HG03175 (cell line): ENCODE results near the gene TMEM108.

Experiments used
- ATAC-seq: cut with Tn5 transposase; IDR thresholded peaks from one replicate; pipeline ENCODE4 v1.9.1; 2021; ENCODE audit warnings: mild to moderate bottlenecking, moderate library complexity; ENCODE audit not compliant: unreplicated experiment

The TMEM108 gene

DNA sequence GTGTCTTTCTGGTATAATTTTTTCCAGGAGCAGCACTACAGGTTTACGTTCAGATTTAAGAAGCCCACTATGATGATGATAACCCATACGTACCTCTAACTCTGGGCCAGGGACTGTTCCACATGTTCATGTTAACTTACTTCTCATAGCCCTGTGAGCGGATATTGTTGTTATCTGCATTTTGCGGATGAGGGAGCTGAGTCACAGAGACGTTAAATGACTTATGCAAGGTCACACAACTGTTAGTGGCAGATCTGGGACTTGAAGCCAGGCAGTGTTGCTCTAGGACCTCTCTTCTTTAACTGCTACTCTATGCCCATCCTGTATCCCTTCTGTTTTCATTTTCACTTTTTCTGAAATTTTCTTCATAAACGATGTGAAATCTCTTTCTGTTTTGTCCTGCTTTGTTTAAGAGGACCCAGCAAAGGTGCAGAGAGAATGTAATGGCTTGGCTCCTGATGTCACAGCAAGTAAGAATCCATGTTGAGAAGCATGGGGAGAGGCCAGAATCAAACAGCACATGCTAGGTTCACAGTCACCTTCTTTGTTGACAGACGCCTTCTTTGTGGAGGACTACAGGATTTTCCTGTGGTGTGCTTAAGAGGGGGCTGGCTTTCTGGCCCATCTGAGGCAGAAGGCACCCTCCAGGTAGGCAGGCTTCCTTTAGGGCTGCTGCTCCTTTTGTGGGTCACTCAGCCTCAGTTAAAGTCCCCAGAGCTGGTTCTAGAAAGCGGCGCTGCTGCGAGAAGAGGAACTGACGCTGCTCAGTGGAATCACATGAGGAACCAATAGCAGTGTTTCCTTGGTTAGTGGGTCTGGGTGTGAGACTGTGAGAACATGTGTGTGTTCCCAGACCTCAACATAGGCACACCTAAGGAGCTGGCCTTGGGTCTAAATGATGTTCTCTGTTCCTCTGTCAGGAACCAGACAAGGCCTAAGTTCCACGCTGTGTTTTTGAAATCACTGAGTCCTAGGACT, 121.6 kb downstream of the TMEM108 start:
- peak; percentile 56 for ATAC-seq

DNA sequence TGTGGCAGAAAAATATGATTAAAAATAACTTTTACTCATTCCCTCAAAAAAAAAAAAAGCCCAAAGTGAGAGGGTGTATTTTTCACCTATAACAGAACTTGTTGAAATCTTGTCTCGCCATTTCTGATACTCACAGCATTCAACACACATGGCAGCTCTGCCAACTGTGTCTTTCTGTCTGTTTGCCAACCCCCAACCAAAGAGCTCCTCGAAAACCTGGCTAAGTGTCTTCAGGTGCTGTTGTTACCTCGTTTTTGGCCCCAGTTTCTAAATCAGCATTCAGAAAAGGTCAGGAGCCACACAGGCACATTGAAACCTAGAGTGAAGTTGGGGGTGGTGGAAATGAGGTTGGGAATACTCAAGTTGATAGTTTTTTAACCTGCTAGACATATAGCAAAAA, 123.5 kb downstream of the TMEM108 start:
- no peak for ATAC-seq

DNA sequence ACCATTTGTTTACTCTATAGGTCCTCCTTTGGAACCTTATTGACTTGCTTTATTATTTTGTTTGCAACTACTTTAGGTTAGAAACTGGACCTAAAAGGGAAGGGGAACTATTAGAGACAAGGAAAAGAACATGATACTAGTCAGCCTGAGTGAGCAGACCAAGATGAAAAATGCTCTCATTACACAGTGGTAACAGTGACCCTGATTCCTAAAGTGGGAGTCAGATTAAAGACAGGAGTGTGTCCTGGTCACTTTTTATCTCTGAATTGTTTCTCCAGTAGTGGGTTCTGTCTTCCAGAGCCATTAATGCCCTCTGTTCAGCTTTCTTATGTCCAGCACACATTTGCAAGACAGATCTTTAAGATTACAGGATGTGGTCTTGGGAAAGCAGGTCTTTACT, 124.1 kb downstream of the TMEM108 start:
- ATAC-seq: no peak

DNA sequence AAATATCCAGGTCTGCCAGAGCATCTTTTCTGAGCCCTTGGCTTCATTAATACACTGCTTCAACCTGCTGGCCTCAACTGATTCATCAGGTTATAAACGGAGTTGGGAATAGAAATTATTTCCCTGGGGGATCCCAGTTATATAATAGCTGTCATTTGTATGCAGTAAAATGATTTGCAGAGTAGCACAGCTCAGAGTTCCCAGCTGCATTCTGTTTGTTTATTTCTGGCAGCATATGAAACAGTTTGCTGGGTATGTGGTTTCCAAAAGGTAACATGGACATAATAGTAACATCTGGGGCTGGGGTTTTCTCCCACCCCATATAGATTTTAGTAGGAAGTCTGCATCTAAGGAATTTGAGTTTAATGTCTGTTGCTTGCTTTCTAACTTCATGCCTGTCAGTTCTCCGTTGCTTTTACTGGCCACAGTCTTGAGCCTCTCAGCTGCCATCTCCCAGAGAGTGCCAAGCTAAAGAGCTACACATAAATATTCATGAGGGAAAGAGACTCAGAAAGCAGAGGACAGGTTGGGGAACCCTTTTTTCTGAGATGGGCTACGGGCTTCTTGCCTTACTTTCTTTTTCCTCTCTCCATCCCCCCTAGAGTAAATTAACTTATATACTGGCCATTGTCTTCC, 124.6 kb downstream of the TMEM108 start:
- ATAC-seq: no peak

DNA sequence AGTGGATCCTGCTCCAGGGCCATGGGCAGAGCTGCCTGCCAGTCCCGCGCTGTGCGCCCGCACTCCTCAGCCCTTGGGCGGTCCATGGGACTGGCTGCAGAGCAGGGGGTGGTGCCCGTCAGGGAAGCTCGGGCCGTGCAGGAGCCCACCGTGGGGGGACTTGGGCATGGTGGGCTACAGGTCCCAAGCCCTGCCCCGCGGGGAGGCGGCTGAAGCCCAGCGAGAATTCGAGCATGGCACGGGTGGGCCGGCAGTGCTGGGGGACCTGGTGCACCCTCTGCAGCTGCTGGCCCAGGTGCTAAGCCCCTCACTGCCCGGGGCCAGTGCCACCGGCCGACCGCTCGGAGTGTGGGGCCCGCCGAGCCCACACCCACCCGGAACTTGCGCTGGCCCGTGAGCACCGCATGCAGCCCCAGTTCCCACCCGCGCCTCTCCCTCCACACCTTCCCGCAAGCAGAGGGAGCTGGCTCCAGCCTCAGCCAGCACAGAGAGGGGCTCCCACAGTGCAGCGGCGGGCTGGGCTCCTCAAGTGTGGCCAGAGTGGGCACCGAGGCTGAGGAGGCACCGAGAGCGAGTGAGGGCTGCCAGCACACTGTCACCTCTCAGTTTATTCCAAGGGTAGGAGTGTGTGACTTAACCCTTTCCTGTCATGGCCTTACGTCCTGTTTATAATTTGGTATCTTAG, 129.3 kb downstream of the TMEM108 start:
- no peak for ATAC-seq

DNA sequence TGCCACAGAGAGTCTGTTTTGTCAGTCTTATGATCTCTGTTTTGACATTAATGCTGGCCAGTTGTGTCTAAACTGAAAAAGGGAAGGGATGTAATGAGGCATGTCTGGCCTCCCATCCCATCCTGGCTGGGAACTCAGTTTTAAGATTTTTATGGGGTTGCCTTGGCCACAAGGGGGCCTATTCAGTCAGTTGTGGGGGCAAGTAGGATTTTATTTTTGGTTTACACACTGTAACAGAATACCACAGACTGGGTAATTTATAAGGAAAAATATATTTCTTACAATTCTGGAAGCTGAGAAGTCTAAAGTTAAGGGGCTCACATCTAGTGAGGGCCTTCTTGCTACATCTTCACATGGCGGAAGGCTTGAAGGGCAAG, 129.8 kb downstream of the TMEM108 start:
- no peak for ATAC-seq

DNA sequence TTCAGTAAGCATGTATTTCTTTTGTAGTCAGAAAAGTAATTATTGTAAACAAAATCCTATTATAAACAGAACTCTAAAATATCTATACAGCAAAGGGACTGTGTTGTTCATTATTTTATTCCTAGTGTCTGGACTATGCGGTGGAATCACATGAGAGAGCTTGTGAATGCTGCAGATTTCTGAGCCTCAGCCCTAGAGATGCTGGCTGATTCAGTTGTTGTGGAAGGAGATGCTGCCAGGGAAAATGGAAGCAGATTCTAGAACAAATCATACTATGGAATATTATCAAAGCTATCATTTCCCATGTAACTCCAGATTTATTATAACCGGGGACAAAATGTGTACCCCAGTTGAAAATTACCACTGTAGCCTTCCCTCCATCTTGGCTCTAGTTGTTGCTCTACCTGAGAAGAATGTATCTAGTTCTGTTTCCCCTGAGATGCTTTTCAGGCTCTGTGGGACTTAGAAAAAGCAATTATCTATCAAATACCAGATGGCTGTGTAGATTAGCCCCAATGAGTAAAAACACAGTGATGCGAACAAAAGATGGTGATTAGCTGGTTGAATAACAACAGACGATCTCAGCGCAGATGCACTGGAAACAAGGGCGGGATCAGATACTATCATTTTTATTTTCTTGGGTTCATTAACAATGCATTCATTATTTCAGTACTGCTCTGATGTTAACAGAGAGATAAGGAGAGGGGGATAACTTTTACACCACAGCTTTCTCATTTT, 131.3 kb downstream of the TMEM108 start:
- ATAC-seq: no peak

DNA sequence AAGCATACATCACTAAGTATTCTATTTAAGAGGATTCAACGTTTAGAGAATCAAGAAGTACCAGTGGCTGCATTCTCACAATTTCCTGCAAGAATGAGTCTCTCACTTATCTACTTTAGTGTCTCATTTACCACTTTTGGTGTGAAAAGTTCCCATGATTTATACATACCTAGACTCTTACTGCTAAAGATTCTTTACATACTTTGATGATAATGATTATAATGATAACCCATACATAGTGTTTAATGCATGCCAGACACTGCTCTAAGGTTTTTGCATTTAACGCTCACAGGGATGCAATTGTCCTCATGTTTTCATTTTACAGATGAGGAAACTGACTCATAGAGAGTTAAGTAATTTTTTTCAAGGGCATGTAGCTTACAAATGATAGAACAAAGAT, 133.6 kb downstream of the TMEM108 start:
- ATAC-seq: no peak

DNA sequence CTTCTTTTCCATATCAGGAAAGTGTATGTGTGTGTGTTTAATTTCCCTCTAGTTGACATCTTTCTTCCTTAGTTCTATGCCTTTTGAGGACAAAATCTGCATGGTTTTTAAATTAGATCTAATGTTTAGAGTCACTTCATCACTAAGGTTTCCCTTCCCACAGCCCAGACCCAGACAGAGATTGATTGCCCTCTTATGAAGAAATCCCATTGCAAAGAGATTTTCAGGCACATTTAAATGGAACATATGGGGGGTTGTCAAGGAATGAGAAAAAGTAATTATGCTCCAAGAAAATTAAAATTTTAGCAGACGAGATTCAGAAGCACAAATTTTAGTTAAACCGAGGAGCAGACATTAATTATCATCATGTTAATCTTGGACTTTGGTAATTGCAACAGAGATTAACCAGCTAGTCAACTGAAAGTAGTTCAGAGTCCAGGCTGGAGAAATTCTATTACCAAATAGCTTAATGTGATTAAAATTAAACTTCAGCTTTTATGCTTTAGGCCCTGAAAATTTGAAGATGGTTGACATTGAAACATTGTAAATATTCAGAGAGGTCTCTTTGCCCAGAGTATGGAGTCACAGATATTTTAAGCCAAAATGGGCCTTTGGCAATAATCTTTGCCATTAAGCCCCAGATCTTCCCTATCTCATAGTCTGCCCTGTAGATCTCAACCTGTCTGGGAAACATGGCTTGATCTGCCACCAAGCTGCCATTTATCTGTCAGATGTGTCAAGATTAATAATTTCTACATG, 143.4 kb downstream of the TMEM108 start:
- no peak for ATAC-seq

DNA sequence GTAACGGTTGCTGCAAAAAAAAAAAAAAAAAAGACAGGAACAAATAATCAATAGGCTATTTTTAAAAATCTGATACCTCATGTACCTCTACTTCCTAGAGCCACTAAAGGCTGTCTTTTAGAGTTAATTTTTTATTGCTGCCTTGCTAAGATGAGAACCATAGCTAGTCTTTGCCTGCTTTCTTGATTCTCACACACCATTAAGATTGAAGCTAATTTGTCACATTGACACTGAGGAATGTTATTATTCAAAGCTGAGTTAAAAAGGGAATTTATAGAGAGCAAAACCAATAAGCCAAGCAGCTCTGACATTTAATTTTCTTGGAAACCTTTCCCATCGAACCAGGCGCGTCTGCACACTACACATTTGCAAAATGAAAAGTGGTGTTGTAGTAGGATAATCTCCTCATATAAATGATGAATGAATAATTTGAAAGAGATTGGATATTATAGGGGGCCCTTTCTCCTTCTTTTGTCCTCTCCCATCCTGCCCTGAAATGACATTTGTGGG, 149.7 kb downstream of the TMEM108 start:
- ATAC-seq: no peak

DNA sequence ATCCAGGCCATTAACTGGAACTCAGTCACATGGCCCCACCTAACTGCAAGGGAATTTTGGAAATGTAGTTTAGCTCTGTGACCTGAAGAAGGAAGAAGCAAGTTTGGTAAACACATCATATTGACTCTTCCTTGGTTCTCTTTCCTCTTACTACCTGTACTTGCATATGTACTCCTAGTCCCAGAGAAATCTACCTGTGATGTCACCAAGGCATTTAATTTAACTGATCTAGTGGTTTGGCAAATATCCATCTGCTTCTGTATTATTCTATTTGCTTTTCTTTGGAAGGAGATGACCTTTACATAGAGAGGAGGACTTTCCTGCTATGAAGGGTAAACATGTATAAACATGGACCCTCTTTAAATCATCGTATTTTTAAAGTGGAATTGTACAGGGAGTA, 150.8 kb downstream of the TMEM108 start:
- ATAC-seq: no peak

DNA sequence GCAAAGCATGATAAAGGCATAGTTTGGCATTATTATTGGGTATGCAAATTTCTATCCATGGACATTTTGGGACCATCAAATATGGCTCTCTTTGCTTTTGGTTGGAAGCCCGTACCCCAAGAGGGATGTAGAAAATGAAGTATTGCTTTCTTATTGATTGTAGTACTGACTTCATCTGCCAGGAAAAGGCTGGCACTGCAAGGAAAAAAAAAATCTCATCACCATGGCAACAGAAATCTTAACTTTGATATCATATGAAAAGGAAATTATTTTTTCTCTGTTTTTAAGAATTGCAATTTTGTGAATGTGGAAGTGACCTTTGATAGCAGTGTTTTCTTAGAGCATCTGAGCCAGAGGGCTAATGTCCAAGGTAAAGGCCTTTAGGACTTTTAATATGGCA, 151.7 kb downstream of the TMEM108 start:
- ATAC-seq: no peak

DNA sequence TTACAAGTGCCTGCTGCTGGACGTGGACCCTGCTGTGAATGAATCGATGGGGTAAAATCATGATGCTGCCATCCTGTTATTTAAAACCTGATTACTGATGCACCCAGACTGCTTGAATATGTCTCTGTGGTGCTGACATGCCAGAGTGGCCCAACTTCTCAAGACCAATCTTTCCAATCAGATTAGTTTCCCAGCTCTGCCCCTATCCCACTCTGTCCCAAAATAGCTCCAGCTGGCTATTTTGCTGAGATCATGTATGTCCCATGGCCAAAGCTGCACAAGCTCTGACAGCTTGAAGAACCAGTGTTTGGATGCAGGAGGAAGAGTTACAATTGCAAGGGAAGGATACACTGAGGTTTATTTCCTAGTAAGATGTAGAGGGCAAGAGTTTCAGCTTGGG, 153.6 kb downstream of the TMEM108 start:
- ATAC-seq: no peak

DNA sequence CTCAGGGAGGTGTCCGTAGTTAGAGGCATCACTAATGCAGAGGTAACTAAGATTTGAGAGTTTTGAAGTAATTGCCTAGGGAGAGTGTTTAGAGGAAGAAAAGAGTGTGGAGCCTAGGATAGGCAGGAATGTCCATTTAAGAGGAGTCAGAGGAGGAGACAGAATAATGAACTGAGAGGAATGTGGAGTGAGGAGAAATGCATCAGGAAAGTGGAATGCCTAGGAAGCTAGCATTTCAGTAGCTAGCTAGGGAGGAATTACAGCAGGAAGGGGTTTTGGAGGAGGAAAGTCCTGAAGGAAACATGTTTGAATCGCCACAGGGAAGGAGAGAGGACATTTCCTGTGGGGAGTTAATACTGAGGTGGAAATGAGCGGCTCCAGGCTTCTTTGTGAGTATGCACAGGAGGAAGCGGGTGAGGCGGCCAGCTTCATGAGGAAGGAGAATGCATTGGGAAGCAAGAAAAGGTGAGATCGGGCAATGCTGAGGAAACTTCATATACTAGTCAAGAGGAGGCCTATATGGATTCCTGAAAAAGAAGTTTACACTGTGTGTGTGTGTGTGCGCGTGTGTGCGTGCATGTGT, 154.3 kb downstream of the TMEM108 start:
- ATAC-seq: no peak

DNA sequence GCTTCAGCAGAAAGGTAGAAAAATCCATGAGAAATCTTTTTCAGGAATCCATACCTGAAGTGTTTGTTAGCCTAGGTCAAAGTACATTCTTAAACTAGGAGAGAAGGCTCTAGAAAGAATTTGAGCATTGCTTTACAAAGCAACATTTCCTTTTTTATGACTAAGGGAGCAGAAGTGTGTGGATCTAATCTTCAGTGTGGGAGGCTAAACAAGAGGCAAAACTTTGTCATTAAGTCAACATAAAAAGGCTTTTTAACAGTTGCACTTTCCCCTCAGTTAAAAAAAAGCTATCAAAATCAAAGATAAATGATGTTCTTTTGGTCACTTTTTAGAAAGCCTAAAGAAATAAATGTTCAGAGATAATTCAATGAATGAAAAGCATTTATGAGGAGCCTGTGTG, 154.8 kb downstream of the TMEM108 start:
- ATAC-seq: no peak

DNA sequence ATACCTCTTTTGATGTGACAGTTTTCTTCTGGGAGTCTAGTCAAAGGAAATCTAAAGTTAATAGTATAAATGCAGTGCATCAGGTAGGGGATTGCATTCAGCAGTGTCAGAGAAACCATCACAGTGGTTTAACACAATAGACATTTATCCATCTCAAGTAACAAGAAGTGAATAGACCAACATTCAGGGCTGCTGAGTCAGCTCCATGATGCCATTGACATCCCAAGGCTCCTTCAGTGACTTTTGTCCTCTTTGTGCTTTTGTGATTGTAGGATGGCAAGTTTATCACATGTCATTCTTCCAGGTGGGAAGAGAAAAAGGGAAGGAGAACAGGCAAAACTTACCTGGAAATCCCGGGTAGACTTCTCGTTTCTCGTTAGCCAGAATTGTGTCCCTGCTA, 158.3 kb downstream of the TMEM108 start:
- no peak for ATAC-seq

DNA sequence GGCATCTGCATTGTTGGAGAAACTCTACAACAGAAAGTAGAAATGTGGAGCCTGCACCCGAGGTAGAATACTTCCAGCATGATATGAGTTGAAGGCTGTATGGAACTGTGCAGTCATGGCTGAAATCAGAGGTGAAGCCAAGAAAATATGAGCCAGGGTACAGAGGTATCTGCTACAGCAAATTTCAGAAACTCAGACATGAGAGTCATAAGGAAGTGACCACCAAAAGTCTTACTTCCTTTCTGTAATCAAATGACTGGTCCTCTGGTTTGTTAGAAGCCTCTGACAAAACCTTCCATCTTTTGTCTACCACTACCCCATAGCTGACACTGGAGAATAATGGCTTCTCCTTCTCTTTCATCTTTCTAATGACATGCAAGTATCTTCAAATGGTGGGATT, 159.4 kb downstream of the TMEM108 start:
- peak; percentile 70 for ATAC-seq

DNA sequence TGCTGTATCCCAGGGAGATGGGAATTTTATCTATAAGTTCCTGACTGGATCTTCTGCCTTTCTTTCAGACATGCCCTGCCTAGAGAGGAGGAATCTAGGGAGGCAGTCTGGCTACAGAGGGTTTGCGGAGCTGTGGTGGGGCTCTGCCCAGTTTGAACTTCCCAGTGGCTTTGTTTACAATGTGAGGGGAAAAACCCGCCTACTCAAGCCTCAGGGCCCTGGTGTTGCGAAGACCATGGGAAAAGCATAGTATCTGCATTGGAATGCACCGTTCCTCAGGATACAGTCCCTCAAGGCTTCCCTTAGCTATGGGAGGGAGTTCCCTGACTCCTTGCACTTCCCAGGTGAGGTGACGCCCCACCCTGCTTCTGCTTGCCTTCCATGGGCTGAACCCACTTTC, 168.7 kb downstream of the TMEM108 start:
- ATAC-seq: no peak

DNA sequence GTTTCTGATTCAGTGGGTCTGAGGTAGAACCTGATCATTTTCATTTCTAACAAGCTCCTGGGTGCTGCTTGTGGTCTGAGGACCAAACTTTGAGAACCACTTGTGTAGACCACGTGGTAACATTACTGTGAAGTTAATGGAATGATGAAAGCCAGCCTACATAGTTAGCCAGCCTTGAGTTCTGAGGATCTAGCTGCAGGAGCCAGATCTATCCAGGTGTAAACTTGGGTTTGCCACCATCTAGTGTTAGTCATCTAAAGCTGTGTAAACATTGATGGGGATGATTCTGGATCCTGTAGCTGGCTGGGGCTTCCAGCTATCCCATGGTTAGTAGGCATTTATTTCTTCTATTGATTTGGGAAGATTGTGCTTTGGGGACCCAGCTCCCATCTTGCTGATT, 170.0 kb downstream of the TMEM108 start:
- ATAC-seq: no peak
